HCT116 (cell line): ENCODE measurements around the gene PRR12.

Source experiments
- EZH2phosphoT487 ChIP-seq: fragments of 200-600 bp; IDR thresholded peaks from 2 replicates; pipeline ENCODE4 v1.6.1; 2018; ENCODE audit warnings: antibody characterized with exemption, borderline replicate concordance
- POLR2A ChIP-seq: IDR thresholded peaks from 2 replicates; pipeline ENCODE4 v1.7.0; 2011; ENCODE audit warnings: borderline replicate concordance; ENCODE audit not compliant: insufficient read depth, insufficient read length; ENCODE audit errors: extremely low read depth
- POLR2AphosphoS5 ChIP-seq: IDR thresholded peaks from 2 replicates; pipeline ENCODE4 v1.6.1; 2011; ENCODE audit warnings: mild to moderate bottlenecking, low read depth, low read length, moderate library complexity
- REST ChIP-seq: IDR thresholded peaks from 2 replicates; pipeline ENCODE4 v1.6.1; 2012; ENCODE audit warnings: low read depth
- SIN3A ChIP-seq: IDR thresholded peaks from 2 replicates; pipeline ENCODE4 v1.6.1; 2012; ENCODE audit warnings: low read depth
- SP1 ChIP-seq: IDR thresholded peaks from 2 replicates; pipeline ENCODE4 v1.6.1; 2012; ENCODE audit warnings: low read depth
- ZNF274 ChIP-seq: fragments of 200-500 bp; sonication (Bioruptor generic); IDR thresholded peaks from 2 replicates; pipeline ENCODE4 v1.6.1; 2014; ENCODE audit warnings: mild to moderate bottlenecking, low read depth, low read length, inconsistent platforms
- TF ChIP-seq, protein P1 (sequence below), 3 experiments: fragments of 200-600 bp in 1 of 3; sonication (generic) in 1 of 3; IDR thresholded peaks in 2 of 3; conservative IDR thresholded peaks in 1 of 3; 2 replicates each; pipeline ENCODE4 v1.5.1; 2012 to 2017; ENCODE audit warnings: low read depth in 2 of 3, low read length in 2 of 3, antibody characterized with exemption in 1 of 3, borderline replicate concordance in 1 of 3, control low read depth in 1 of 3, mild to moderate bottlenecking in 1 of 3, mixed read lengths in 1 of 3, mixed run types in 1 of 3, moderate library complexity in 1 of 3; ENCODE audit not compliant: insufficient read depth in 1 of 3

DNA sequence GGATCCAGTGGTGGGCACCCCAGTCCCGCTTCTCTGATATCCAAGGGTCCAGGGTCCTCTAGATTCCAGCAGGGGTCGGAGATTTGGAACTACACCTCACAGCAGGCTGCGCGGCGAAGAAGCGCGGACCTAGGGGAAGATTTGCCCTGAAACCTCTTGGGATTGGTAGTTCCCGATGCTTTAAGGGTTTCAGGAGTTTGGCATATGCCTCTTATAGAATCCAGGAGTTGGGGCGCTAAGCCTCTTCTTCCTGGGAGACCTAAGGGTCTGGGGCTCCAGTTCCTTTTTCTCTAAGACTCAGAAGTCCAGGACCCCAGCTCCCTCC lies 75.1 kb downstream of the PRR12 start:
- TF ChIP-seq SIN3A (no peak), EZH2phosphoT487 (no peak), REST (no peak), POLR2AphosphoS5 (no peak), ZNF274 (no peak), SP1 (no peak), POLR2A (no peak)
- TF ChIP-seq, protein P1, sequence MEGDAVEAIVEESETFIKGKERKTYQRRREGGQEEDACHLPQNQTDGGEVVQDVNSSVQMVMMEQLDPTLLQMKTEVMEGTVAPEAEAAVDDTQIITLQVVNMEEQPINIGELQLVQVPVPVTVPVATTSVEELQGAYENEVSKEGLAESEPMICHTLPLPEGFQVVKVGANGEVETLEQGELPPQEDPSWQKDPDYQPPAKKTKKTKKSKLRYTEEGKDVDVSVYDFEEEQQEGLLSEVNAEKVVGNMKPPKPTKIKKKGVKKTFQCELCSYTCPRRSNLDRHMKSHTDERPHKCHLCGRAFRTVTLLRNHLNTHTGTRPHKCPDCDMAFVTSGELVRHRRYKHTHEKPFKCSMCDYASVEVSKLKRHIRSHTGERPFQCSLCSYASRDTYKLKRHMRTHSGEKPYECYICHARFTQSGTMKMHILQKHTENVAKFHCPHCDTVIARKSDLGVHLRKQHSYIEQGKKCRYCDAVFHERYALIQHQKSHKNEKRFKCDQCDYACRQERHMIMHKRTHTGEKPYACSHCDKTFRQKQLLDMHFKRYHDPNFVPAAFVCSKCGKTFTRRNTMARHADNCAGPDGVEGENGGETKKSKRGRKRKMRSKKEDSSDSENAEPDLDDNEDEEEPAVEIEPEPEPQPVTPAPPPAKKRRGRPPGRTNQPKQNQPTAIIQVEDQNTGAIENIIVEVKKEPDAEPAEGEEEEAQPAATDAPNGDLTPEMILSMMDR (IDR thresholded peaks at IDR 0.05 in 2 of 3, conservative IDR thresholded peaks at IDR 0.05 in 1 of 3; ENCODE audit: borderline replicate concordance in 1 of 3, insufficient read depth in 1 of 3, low read depth in 2 of 3, low read length in 2 of 3) = 0 out of 6 replicates have a peak, but pooled peaks of 1 of the 3 experiments have one; percentile 10
